OCI-LY7 (cell line): ENCODE measurements around the gene FBXO9. TPM values are rescaled to one million over a fixed set of nuclear protein-coding genes. Genes with fewer than 3 reads are reported as not detected.

Source experiments
- BruUV-seq: library from RNA; stranded (reverse); fragments of 400-500 nt; replicated peaks from 2 replicates; lab custom pipeline; 2021; lab: Mats Ljungman, UMichigan
- CTCF ChIA-PET: fragments of 300-600 bp; sonication (Branson Sonifier 250); formaldehyde crosslinking; loops from one replicate; lab custom pipeline; 2022; ENCODE audit warnings: antibody characterized with exemption; ENCODE audit not compliant: unreplicated experiment; lab: Charles Lee
- POLR2A ChIA-PET: fragments of 300-600 bp; sonication (Branson Sonifier 250); formaldehyde crosslinking; loops from one replicate; lab custom pipeline; 2022; ENCODE audit warnings: antibody characterized with exemption; lab: Charles Lee
- DNase-seq: peaks from one replicate; pipeline ENCODE4 v3.0.0-alpha.2; 2015; ENCODE audit warnings: low spot score
- H2AFZ ChIP-seq: fragments of 200-600 bp; sonication (generic), shearing (Covaris generic); 2 replicates; pipeline ENCODE4 v1.6.1; 2014; ENCODE audit warnings: mild to moderate bottlenecking, antibody characterized with exemption, low read length, moderate library complexity
- H3K27ac ChIP-seq: fragments of 200-600 bp; sonication (generic); 2 replicates; pipeline ENCODE4 v1.5.1; 2014; ENCODE audit warnings: mixed run types, low read depth, mild to moderate bottlenecking, moderate library complexity, low read length, inconsistent platforms; ENCODE audit not compliant: poor library complexity, severe bottlenecking
- H3K36me3 ChIP-seq: fragments of 200-600 bp; sonication (generic); 2 replicates; pipeline ENCODE4 v1.6.1; 2014; ENCODE audit warnings: mild to moderate bottlenecking, antibody characterized with exemption, low read length, moderate library complexity, mixed read lengths; ENCODE audit not compliant: insufficient read depth
- H3K4me1 ChIP-seq: fragments of 200-600 bp; sonication (generic); 2 replicates; pipeline ENCODE4 v1.5.1; 2014; ENCODE audit warnings: mild to moderate bottlenecking, low read length; ENCODE audit not compliant: insufficient read depth, poor library complexity, severe bottlenecking
- H3K4me2 ChIP-seq: fragments of 200-600 bp; sonication (generic); 2 replicates; pipeline ENCODE4 v1.6.1; 2014; ENCODE audit warnings: mild to moderate bottlenecking, low read length
- H3K4me3 ChIP-seq: fragments of 200-600 bp; sonication (generic); 2 replicates; pipeline ENCODE4 v1.5.1; 2014; ENCODE audit warnings: mild to moderate bottlenecking, low read depth, low read length; ENCODE audit not compliant: poor library complexity, severe bottlenecking
- H3K79me2 ChIP-seq: fragments of 200-600 bp; sonication (generic); 2 replicates; pipeline ENCODE4 v1.6.1; 2016; ENCODE audit warnings: low read depth, mild to moderate bottlenecking, low read length, moderate library complexity, mixed read lengths; ENCODE audit not compliant: insufficient read depth
- H3K9me2 ChIP-seq: fragments of 200-600 bp; sonication (generic); 2 replicates; pipeline ENCODE4 v1.6.1; 2016; ENCODE audit warnings: mild to moderate bottlenecking, low read length, mixed read lengths; ENCODE audit not compliant: insufficient read depth
- H3K9me3 ChIP-seq: fragments of 200-600 bp; sonication (generic); 2 replicates; pipeline ENCODE4 v1.6.1; 2014; ENCODE audit warnings: mild to moderate bottlenecking, mixed run types, low read length, mixed read lengths
- H4K20me1 ChIP-seq: fragments of 200-600 bp; sonication (generic); 2 replicates; pipeline ENCODE4 v1.6.1; 2014; ENCODE audit warnings: mild to moderate bottlenecking, antibody characterized with exemption, low read length, moderate library complexity, mixed read lengths; ENCODE audit not compliant: insufficient read depth
- CTCF ChIP-seq: fragments of 200-600 bp; sonication (generic); conservative IDR thresholded peaks from 2 replicates; pipeline ENCODE4 v1.5.1; 2014; ENCODE audit warnings: mild to moderate bottlenecking, antibody characterized with exemption, low read length, moderate library complexity, mixed read lengths
- EZH2phosphoT487 ChIP-seq: fragments of 200-600 bp; sonication (generic); IDR thresholded peaks from 2 replicates; pipeline ENCODE4 v1.6.1; 2018; ENCODE audit warnings: low read depth, borderline replicate concordance, mild to moderate bottlenecking, mixed run types, antibody characterized with exemption, low read length, moderate library complexity, mixed read lengths
- intact Hi-C: fragments of 100-400 bp; cut with micrococcal nuclease; formaldehyde crosslinking; loops from one replicate; pipeline ENCODE4 v1.10.0; 2022; ENCODE audit not compliant: unreplicated experiment
- total RNA-seq, 2 experiments: library from RNA; depleted of rRNA in 1 of 2; stranded (reverse); fragments of >200 nt in 1 of 2; shearing (Covaris generic) in 1 of 2; gene quantifications; 2 replicates each; pipeline ENCODE4 v1.2.3, GENCODE V29; 2014 to 2022

The FBXO9 gene
- total RNA-seq, 2 experiments from 2014 or later, result 23.5 to 67.7 TPM

GRCh38 chr6:53038141-53038540 is 27.1 kb upstream of the FBXO9 start:
- no peak overlapping the region for H3K4me2 ChIP-seq
- H3K79me2 ChIP-seq, result no peaks in the 10 kb centered on the region
- DNase-seq, result no peak
- no peaks in the 10 kb centered on the region for H4K20me1 ChIP-seq
- no TSS peak for BruUV-seq
- intact Hi-C loops, result no loop called here
- POLR2A ChIA-PET, result interaction anchor here (0.6 kb wide), 1 partner anchor 142 kb away, joined by 3 read pairs; no protein-coding TSS in a partner anchor
- no peak overlapping the region for H3K4me3 ChIP-seq
- no peak overlapping the region for H2AFZ ChIP-seq
- H3K4me1 ChIP-seq, result no peaks in the 10 kb centered on the region
- no peak overlapping the region for H3K27ac ChIP-seq
- CTCF ChIA-PET, result no interaction called here
- no peaks in the 10 kb centered on the region for H3K9me3 ChIP-seq
- TF ChIP-seq EZH2phosphoT487 (no peak), CTCF (no peak)
- H3K9me2 ChIP-seq, result no peaks in the 10 kb centered on the region
- H3K36me3 ChIP-seq, result peaks cover 29% of the 10 kb centered on the region

DNA sequence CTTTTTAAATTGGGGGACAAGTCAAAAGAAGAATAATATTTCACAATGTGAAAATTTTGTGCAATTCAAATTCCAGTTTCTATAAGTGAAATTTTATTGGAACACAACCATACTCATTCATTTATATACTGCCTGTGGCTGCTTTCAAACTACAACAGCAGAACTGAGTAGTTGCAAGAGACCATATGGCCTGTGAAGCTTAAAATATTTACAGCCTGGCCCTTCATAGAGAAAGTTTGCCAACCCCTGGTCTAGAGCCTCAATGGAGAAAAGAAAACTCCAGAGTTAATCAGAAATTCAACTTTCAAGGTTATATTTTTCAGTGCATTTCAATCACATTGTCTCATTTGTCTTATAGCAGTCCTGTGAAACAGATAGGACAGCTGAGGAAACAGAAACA is 26.6 kb upstream of the FBXO9 start:
- BruUV-seq, result no TSS peak
- H3K36me3 ChIP-seq, result peaks cover 29% of the 10 kb centered on the region

More for the DNA sequence above, 26.6 kb upstream of the FBXO9 start:
- Histone ChIP-seq H3K9me3 (no peaks in the 10 kb centered on the region), H3K79me2 (no peaks in the 10 kb centered on the region), H3K4me3 (no peak overlapping the region), H3K27ac (no peak overlapping the region), H3K9me2 (no peaks in the 10 kb centered on the region), H4K20me1 (no peaks in the 10 kb centered on the region), H3K4me1 (no peaks in the 10 kb centered on the region), H2AFZ (no peak overlapping the region), H3K4me2 (no peak overlapping the region)
- intact Hi-C loops, result no loop called here
- DNase-seq, result no peak
- CTCF ChIA-PET, result no interaction called here
- TF ChIP-seq CTCF (no peak), EZH2phosphoT487 (no peak)
- POLR2A ChIA-PET, result interaction anchor here (0.6 kb wide), 1 partner anchor 142 kb away, joined by 3 read pairs; no protein-coding TSS in a partner anchor
